K562 (cell line): ENCODE results near the gene ALKBH4. TPM values are rescaled to one million over a fixed set of nuclear protein-coding genes. Genes with fewer than 3 reads are reported as not detected.

ENCODE experiments used
- ATF3 ChIP-seq, 2 experiments: fragments of 450-650 bp in 1 of 2; sonication (generic) in 1 of 2; formaldehyde crosslinking in 1 of 2; IDR thresholded peaks in 1 of 2; conservative IDR thresholded peaks in 1 of 2; 2 replicates each; pipeline versions ENCODE4 v1.6.1 to v1.8.1; 2016 to 2023; ENCODE audit warnings: mild to moderate bottlenecking in 2 of 2, moderate library complexity in 2 of 2, inconsistent platforms in 1 of 2, missing genetic modification reagents in 1 of 2
- BRD9 ChIP-seq: fragments of 450-650 bp; IDR thresholded peaks from 2 replicates; pipeline ENCODE4 v1.6.1; 2018; ENCODE audit warnings: low read depth; ENCODE audit not compliant: partially characterized antibody
- CBFA2T3 ChIP-seq: fragments of 450-650 bp; IDR thresholded peaks from 2 replicates; pipeline ENCODE4 v1.6.1; 2017
- CBX1 ChIP-seq: sonication (generic); IDR thresholded peaks from 2 replicates; pipeline ENCODE4 v1.6.1; 2016; ENCODE audit warnings: antibody characterized with exemption, low read depth, mild to moderate bottlenecking
- CHD2 ChIP-seq: IDR thresholded peaks from 2 replicates; pipeline ENCODE4 v1.6.1; 2011; ENCODE audit warnings: low read depth, low read length
- FOXJ2 ChIP-seq: fragments of 200-800 bp; sonication (Bioruptor generic); IDR thresholded peaks from 2 replicates; pipeline ENCODE4 v1.6.1; 2016; ENCODE audit warnings: missing genetic modification characterization, missing compliant biosample characterization
- GTF2F1 ChIP-seq: IDR thresholded peaks from 2 replicates; pipeline ENCODE4 v1.6.1; 2011; ENCODE audit warnings: low read depth, low read length, improper control_type of control experiment
- PHF21A ChIP-seq: fragments of 450-650 bp; IDR thresholded peaks from 2 replicates; pipeline ENCODE4 v1.6.1; 2017; ENCODE audit warnings: low read depth, borderline replicate concordance
- RFX5 ChIP-seq: IDR thresholded peaks from 2 replicates; pipeline ENCODE4 v1.6.1; 2011; ENCODE audit warnings: low read depth, mild to moderate bottlenecking, improper control_type of control experiment, low read length
- SMARCB1 ChIP-seq: IDR thresholded peaks from 2 replicates; pipeline ENCODE4 v1.6.1; 2011; ENCODE audit warnings: improper control_type of control experiment, low read depth; ENCODE audit not compliant: insufficient read length
- ZBTB12 ChIP-seq: fragments of 250-450 bp; sonication (Bioruptor Pico); IDR thresholded peaks from 2 replicates; pipeline ENCODE4 v1.4.0; 2020
- ZBTB2 ChIP-seq: fragments of 450-650 bp; IDR thresholded peaks from 2 replicates; pipeline ENCODE4 v1.6.1; 2016; ENCODE audit warnings: antibody characterized with exemption
- ZNF133 ChIP-seq: fragments of 250-450 bp; sonication (Bioruptor Pico); IDR thresholded peaks from 2 replicates; pipeline ENCODE4 v1.4.0; 2020; ENCODE audit warnings: mild to moderate bottlenecking
- ZNF318 ChIP-seq, 2 experiments: fragments of 450-650 bp; IDR thresholded peaks; 2 replicates each; pipeline ENCODE4 v1.6.1; 2016; ENCODE audit warnings: mild to moderate bottlenecking in 2 of 2, borderline replicate concordance in 1 of 2, low read depth in 1 of 2, moderate library complexity in 1 of 2
- ZNF324 ChIP-seq: fragments of 250-450 bp; sonication (Bioruptor Pico); IDR thresholded peaks from 2 replicates; pipeline ENCODE4 v1.4.0; 2020; ENCODE audit warnings: mild to moderate bottlenecking
- ZNF507 ChIP-seq: conservative IDR thresholded peaks from 2 replicates; pipeline ENCODE4 v1.6.1; 2017; ENCODE audit warnings: missing genetic modification characterization, missing compliant biosample characterization
- polyA plus RNA-seq, 8 experiments: library from polyadenylated mRNA; depleted of rRNA in 4 of 8; stranded (reverse) in 5 of 8; unstranded in 3 of 8; fragments of >200 nt; fragmentation: Nextera tagmentation in 2 of 8; fragmentation: Illumina TruSeq in 1 of 8; extraction: Ambion mirVana in 2 of 8; extraction: Trizol in 1 of 8; gene quantifications; 2 replicates each; pipeline versions ENCODE4 v1.2.1 to v1.2.3, GENCODE V29; 2011 to 2014; ENCODE audit warnings: inconsistent platforms in 1 of 8, missing spikeins in 1 of 8
- total RNA-seq, 7 experiments: library from RNA; depleted of rRNA in 6 of 7; stranded (reverse); fragments of >200 nt in 6 of 7; fragmentation: Illumina TruSeq in 2 of 7; extraction: Trizol in 2 of 7; gene quantifications; 2 replicates each; pipeline versions ENCODE4 v1.2.1 to v1.2.3, GENCODE V29; 2011 to 2021; ENCODE audit warnings: low replicate concordance in 1 of 7

The ALKBH4 gene
- total and polyA plus RNA-seq, 9 of the 15 experiments (the other 6 are each of a cell fraction or from before 2014, with no cell fraction given), result 4.6 to 21.4 (median 11.8) TPM

- TF ChIP-seq ZBTB12 (CRISPR knock-in tag) (no peak), FOXJ2 (tag) (no peak), ZNF507 (tag) (no peak), ZNF318 (IDR thresholded peaks at IDR 0.05; ENCODE audit: borderline replicate concordance in 1 of 2, low read depth in 1 of 2) (no peak), ZBTB2 (0 out of 2 replicates have a peak, but pooled peaks have one; percentile 48), CBX1 (peak; percentile 41; the same call in 1 of the 2 replicates), PHF21A (no peak), CBFA2T3 (0 out of 2 replicates have a peak, but pooled peaks have one; percentile 3), CHD2 (0 out of 2 replicates have a peak, but pooled peaks have one; percentile 13), RFX5 (no peak), ZNF324 (CRISPR knock-in tag) (no peak), GTF2F1 (0 out of 2 replicates have a peak, but pooled peaks have one; percentile 23), ATF3 (IDR thresholded peaks at IDR 0.05) (no peak), ATF3 (CRISPR knock-in tag; conservative IDR thresholded peaks at IDR 0.05) (peak; percentile 43; the same call in 1 of the 2 replicates), BRD9 (no peak), SMARCB1 (no peak), ZNF133 (CRISPR knock-in tag) (0 out of 2 replicates have a peak, but pooled peaks have one; percentile 28)
Observed at GRCh38 chr7:102464577-102465280, at the start of gene ALKBH4, which contains the start of gene LRWD1 (continued).
